ENCODE data around the gene NFATC2. TPM values are rescaled to one million over a fixed set of nuclear protein-coding genes. Genes with fewer than 3 reads are reported as not detected.
"Not testable (repeated sequence)": the region's sequence is repeated elsewhere in the genome, so short reads cannot be mapped to it uniquely, and the experiment has no call there.

NFATC2 gene
- polyA plus RNA-seq, 3 donors, result 1.6 to 2.3 (median 1.6) TPM

- no peak for DNase-seq (ENCODE audit: extremely low read depth in 1 of 11, low read depth in 9 of 11, low spot score in 4 of 11)
Measured at GRCh38 chr20:51547951-51548350, 5.4 kb upstream of the NFATC2 start.

DNA sequence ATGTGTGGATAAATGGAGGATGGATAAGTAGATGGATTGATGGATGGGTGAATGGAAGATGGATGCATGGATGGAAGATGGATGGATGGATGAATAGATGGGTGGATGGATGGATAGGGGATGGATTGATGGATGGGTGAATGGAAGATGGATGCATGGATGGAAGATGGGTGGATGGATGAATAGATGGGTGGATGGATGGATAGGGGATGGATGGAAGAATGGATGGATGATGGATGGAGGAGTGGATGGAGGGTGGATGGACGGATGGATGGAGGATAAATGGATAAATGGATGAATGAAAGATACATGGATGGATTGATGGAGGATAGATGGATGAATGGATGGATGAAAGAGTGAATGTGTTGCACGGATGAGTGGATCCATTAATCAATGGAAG, 3.0 kb upstream of the NFATC2 start:
- DNase-seq (ENCODE audit: extremely low read depth in 1 of 11, low read depth in 9 of 11, low spot score in 4 of 11), result no peak

GRCh38 chr20:51543422-51543788, 886 bp upstream of the NFATC2 start:
- DNase-seq (ENCODE audit: extremely low read depth in 1 of 11, low read depth in 9 of 11, low spot score in 4 of 11), result no peak

DNA sequence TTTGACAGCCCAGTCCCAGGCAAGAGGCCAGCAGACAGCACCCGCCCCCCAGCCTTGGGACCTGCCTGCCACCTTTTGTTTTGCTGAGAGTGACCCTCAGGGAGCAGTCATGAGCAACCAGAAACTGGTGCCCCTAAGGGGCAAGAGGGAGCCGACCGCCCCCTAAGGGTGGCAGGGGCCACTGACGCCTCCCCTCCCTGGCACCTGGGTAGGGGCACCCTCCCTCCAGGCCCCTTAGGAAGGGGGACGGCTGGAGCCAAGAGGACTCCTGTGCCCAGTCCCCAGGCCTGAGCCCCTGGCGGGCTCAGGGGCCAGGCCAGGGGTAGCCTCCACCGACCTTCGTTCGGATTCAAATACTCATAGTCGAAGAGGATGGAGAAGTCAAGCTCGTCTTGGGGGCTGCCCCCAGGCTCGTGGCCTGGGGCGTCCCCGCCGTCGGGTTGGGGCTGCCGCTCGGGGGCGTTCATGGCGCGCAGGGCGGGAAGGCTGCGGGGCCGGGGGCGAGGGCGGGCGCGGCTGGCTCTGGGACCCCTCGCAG, 417 bp downstream of the NFATC2 start:
- DNase-seq (ENCODE audit: extremely low read depth in 1 of 11, low read depth in 9 of 11, low spot score in 4 of 11), result no peak

GRCh38 chr20:51541189-51542032, 1.1 kb downstream of the NFATC2 start:
- peak in 7 of 11 donors; percentile 47 to 76 (median 59) for DNase-seq (ENCODE audit: extremely low read depth in 1 of 11, low read depth in 9 of 11, low spot score in 4 of 11)

- DNase-seq (ENCODE audit: extremely low read depth in 1 of 11, low read depth in 9 of 11, low spot score in 4 of 11), result no peak
Measured at GRCh38 chr20:51540580-51540979, 1.9 kb downstream of the NFATC2 start.

GRCh38 chr20:51540074-51540473, 2.4 kb downstream of the NFATC2 start:
- DNase-seq (ENCODE audit: extremely low read depth in 1 of 11, low read depth in 9 of 11, low spot score in 4 of 11), result not testable (repeated sequence)

GRCh38 chr20:51536116-51537069, 6.1 kb downstream of the NFATC2 start:
- no peak for DNase-seq (ENCODE audit: extremely low read depth in 1 of 11, low read depth in 9 of 11, low spot score in 4 of 11)

GRCh38 chr20:51535674-51536073, 6.8 kb downstream of the NFATC2 start:
- no peak for DNase-seq (ENCODE audit: extremely low read depth in 1 of 11, low read depth in 9 of 11, low spot score in 4 of 11)

DNA sequence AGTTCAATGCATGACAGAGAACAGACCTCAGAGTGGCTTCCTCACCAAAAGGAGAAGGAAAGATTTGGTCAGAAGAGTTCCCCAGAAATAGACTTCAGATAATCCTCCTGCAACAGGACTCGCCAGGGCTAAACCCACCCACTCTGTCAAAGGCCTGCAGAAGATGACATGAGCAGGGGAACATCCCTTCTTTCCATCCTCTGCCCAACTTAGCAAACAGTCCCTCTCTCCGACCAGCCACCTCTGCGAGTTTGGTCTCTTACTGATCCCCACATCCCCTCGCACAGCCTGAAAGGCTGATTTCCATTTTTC, 7.5 kb downstream of the NFATC2 start:
- no peak for DNase-seq (ENCODE audit: extremely low read depth in 1 of 11, low read depth in 9 of 11, low spot score in 4 of 11)

DNA sequence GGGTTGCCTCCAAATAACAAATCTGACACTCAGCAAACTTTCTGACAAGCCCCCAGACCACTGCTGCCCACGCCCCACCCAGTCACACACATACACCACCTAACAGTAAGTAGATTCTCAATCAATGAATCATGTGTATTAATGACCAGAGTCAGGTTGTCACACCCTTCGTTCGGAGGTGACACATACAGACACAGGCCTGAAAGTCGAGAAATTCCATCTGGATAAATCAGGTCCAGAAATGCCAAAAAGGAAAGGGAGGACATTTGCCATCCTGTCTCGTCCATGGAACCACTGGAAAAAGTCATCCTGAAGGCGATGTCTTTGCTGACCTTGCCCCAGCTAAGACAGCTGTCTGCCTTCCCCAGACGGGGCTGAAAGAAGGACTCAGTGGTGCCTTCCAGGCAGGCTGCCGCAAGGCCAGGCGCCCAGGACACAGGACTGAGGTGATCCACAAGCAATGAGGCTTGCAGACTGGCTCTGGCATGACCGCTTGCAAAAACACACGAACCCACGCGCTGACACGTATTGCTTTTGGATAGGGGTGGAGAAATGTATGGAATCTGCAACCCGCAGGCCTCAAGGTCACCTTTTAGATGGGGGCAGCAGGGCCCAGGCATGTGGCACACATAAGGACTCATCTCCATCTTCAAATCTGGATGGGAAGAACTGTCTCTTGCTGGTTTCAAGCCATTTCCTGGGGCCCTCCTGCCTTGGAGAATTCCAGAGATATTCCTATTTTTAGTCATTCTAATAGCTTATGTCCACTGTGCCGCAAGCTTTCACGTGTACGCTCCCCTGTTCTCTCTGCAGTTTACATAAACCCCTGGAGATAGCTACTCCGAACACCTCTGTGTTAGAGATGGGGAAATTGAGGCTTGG, 9.0 kb downstream of the NFATC2 start:
- DNase-seq (ENCODE audit: extremely low read depth in 1 of 11, low read depth in 9 of 11, low spot score in 4 of 11), result no peak

GRCh38 chr20:51532577-51533191, 9.8 kb downstream of the NFATC2 start:
- DNase-seq (ENCODE audit: extremely low read depth in 1 of 11, low read depth in 9 of 11, low spot score in 4 of 11), result no peak

- no peak for DNase-seq (ENCODE audit: extremely low read depth in 1 of 11, low read depth in 9 of 11, low spot score in 4 of 11)
Measured at GRCh38 chr20:51531712-51532456, 10.6 kb downstream of the NFATC2 start.

GRCh38 chr20:51531141-51531710, 11.3 kb downstream of the NFATC2 start:
- DNase-seq (ENCODE audit: extremely low read depth in 1 of 11, low read depth in 9 of 11, low spot score in 4 of 11), result no peak

DNA sequence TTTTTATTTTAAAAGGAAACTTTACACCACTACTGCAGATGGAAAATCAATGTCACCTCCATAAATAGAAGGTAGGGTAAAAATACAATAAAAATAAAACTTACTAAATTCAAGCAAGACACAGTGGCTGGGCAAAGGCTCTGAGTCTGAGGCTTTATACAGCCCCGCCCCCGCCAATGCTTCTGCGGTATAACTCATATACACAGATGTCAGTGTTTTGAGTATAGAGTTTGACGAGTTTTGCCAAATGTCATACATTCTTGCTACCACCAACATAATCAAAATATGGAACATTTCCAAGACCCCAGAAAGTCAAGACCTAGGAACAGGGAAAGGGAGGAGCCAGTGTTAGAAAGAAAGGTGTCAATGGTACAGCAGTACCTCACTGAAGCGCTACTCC, 12.8 kb downstream of the NFATC2 start:
- no peak for DNase-seq (ENCODE audit: extremely low read depth in 1 of 11, low read depth in 9 of 11, low spot score in 4 of 11)

DNA sequence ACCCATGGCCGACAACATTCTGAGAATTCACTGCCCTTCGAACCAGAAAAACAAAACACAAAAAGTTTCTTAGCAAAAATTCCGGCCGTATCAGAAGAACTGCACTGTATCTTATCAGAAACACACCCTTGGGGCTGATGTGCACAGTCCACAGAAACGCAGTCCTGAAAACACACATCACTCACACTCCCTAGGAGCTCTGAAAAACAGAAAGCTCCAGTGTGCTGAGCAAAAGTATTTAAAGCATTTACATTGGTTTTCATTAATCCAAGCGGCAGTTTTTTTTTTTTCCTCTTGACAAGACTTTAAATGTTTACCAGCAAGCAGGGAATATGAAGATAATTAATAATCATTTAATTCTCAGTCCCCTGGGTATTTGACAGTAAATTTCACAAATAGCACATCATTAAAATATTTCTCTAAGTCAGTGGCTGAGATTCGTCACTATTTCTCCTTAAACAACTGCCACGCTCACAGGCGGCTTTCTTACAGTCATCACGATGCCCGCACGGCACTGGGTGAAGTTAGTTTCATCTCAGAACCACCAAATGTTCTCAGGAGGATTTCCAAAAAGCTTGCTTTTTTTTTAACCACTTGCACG, 13.3 kb downstream of the NFATC2 start:
- no peak for DNase-seq (ENCODE audit: extremely low read depth in 1 of 11, low read depth in 9 of 11, low spot score in 4 of 11)
